K562 (cell line): ENCODE data around the gene SLC25A1. TPM values are rescaled to one million over a fixed set of nuclear protein-coding genes. Genes with fewer than 3 reads are reported as not detected.
A peak's percentile ranks its signal among the peaks of the same experiment; 100 is the strongest.

Experiments
- CUX1 ChIP-seq: fragments of 200-800 bp; sonication (Bioruptor generic); IDR thresholded peaks from 2 replicates; pipeline ENCODE4 v1.6.1; 2016; ENCODE audit warnings: missing genetic modification characterization, missing compliant biosample characterization
- GATA2 ChIP-seq: sonication (generic); formaldehyde crosslinking; IDR thresholded peaks from 2 replicates; pipeline ENCODE4 v1.4.0; 2020; ENCODE audit warnings: mild to moderate bottlenecking, missing genetic modification reagents
- HIVEP1 ChIP-seq: fragments of 250-450 bp; sonication (Bioruptor Pico); IDR thresholded peaks from 2 replicates; pipeline ENCODE4 v1.4.0; 2020; ENCODE audit warnings: mild to moderate bottlenecking
- MTA1 ChIP-seq: fragments of 450-650 bp; IDR thresholded peaks from 2 replicates; pipeline ENCODE4 v1.6.1; 2017; ENCODE audit warnings: borderline replicate concordance
- MTA2 ChIP-seq: fragments of 450-650 bp; IDR thresholded peaks from 2 replicates; pipeline ENCODE4 v1.6.1; 2016; ENCODE audit warnings: low read depth
- NR2C1 ChIP-seq, 2 experiments: fragments of 450-650 bp; IDR thresholded peaks; 2 replicates each; pipeline ENCODE4 v1.6.1; 2017; ENCODE audit warnings: mild to moderate bottlenecking in 2 of 2, antibody characterized with exemption in 1 of 2, inconsistent platforms in 1 of 2, missing compliant biosample characterization in 1 of 2, missing genetic modification characterization in 1 of 2
- RERE ChIP-seq: sonication (generic); formaldehyde crosslinking; IDR thresholded peaks from 2 replicates; pipeline ENCODE4 v1.8.0; 2023; ENCODE audit warnings: missing genetic modification reagents, mild to moderate bottlenecking, borderline replicate concordance
- TAL1 ChIP-seq: fragments of 450-650 bp; IDR thresholded peaks from 2 replicates; pipeline ENCODE4 v1.6.1; 2016; ENCODE audit warnings: mild to moderate bottlenecking
- ZNF347 ChIP-seq: fragments of 450-650 bp; formaldehyde crosslinking; IDR thresholded peaks from 2 replicates; pipeline ENCODE4 v1.4.0; 2020; ENCODE audit warnings: low read depth, mild to moderate bottlenecking, moderate library complexity
- ZNF449 ChIP-seq: fragments of 250-450 bp; sonication (Bioruptor Pico); IDR thresholded peaks from 2 replicates; pipeline ENCODE4 v1.8.0; 2022; ENCODE audit warnings: moderate library complexity, mild to moderate bottlenecking, inconsistent platforms
- polyA plus RNA-seq, 8 experiments: library from polyadenylated mRNA; depleted of rRNA in 4 of 8; stranded (reverse) in 5 of 8; unstranded in 3 of 8; fragments of >200 nt; fragmentation: Nextera tagmentation in 2 of 8; fragmentation: Illumina TruSeq in 1 of 8; extraction: Ambion mirVana in 2 of 8; extraction: Trizol in 1 of 8; gene quantifications; 2 replicates each; pipeline versions ENCODE4 v1.2.1 to v1.2.3, GENCODE V29; 2011 to 2014; ENCODE audit warnings: inconsistent platforms in 1 of 8, missing spikeins in 1 of 8
- total RNA-seq, 7 experiments: library from RNA; depleted of rRNA in 6 of 7; stranded (reverse); fragments of >200 nt in 6 of 7; fragmentation: Illumina TruSeq in 2 of 7; extraction: Trizol in 2 of 7; gene quantifications; 2 replicates each; pipeline versions ENCODE4 v1.2.1 to v1.2.3, GENCODE V29; 2011 to 2021; ENCODE audit warnings: low replicate concordance in 1 of 7
- TF ChIP-seq, protein P1 (sequence below), 3 experiments: IDR thresholded peaks in 2 of 3; conservative IDR thresholded peaks in 1 of 3; 2 replicates each; pipeline ENCODE4 v1.5.1; 2011 to 2012; ENCODE audit warnings: low read length in 3 of 3, mild to moderate bottlenecking in 3 of 3, control low read depth in 2 of 3, improper control_type of control experiment in 1 of 3, inconsistent platforms in 1 of 3, low read depth in 1 of 3, mixed read lengths in 1 of 3, moderate library complexity in 1 of 3; ENCODE audit not compliant: insufficient read depth in 2 of 3

SLC25A1 gene
- total and polyA plus RNA-seq, 9 of the 15 experiments (the other 6 are each of a cell fraction or from before 2014, with no cell fraction given), result 11.0 to 408 (median 110) TPM

GRCh38 chr22:19177164-19178064 is 1.1 kb downstream of the SLC25A1 start (continued):
- TF ChIP-seq, protein P1, sequence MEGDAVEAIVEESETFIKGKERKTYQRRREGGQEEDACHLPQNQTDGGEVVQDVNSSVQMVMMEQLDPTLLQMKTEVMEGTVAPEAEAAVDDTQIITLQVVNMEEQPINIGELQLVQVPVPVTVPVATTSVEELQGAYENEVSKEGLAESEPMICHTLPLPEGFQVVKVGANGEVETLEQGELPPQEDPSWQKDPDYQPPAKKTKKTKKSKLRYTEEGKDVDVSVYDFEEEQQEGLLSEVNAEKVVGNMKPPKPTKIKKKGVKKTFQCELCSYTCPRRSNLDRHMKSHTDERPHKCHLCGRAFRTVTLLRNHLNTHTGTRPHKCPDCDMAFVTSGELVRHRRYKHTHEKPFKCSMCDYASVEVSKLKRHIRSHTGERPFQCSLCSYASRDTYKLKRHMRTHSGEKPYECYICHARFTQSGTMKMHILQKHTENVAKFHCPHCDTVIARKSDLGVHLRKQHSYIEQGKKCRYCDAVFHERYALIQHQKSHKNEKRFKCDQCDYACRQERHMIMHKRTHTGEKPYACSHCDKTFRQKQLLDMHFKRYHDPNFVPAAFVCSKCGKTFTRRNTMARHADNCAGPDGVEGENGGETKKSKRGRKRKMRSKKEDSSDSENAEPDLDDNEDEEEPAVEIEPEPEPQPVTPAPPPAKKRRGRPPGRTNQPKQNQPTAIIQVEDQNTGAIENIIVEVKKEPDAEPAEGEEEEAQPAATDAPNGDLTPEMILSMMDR (IDR thresholded peaks at IDR 0.05 in 2 of 3, conservative IDR thresholded peaks at IDR 0.05 in 1 of 3; ENCODE audit: insufficient read depth in 2 of 3, low read depth in 1 of 3, low read length in 3 of 3), result no peak; a peak in 1 of 6 replicates
- no peak for TF ChIP-seq GATA2 (CRISPR knock-in tag)
- no peak for TF ChIP-seq RERE (CRISPR knock-in tag)
- no peak for TF ChIP-seq CUX1 (CRISPR knock-in tag)
- TF ChIP-seq HIVEP1, result no peak
- no peak for TF ChIP-seq MTA1
- no peak for TF ChIP-seq TAL1
- no peak for TF ChIP-seq NR2C1 (IDR thresholded peaks at IDR 0.05)
- no peak for TF ChIP-seq NR2C1 (tag; IDR thresholded peaks at IDR 0.05)
- TF ChIP-seq ZNF449 (CRISPR knock-in tag), result no peak
- no peak for TF ChIP-seq MTA2
- TF ChIP-seq ZNF347, result peak; percentile 73; the same call in 1 of the 2 replicates
